ENCODE results near the gene B4GALT1. TPM values are rescaled to one million over a fixed set of nuclear protein-coding genes. Genes with fewer than 3 reads are reported as not detected.

B4GALT1 gene
- polyA plus RNA-seq, 1 donor (not counting 4 experiments of a cell fraction or from before 2014, with no cell fraction given) = 55.1 TPM

GRCh38 chr9:33138768-33139167, 28.4 kb downstream of the B4GALT1 start:
- Histone ChIP-seq H3K9me1 (ENCODE audit: control insufficient read depth, extremely low read depth, insufficient read depth, low read length) (peaks cover 11% of the 10 kb centered on the region), H4K20me1 (ENCODE audit: control insufficient read depth, extremely low read depth, insufficient read depth, low read length) (peaks cover 39% of the 10 kb centered on the region), H3K9ac (ENCODE audit: control insufficient read depth, extremely low read depth, insufficient read depth, low read length) (no peak overlapping the region), H3K79me2 (ENCODE audit: control insufficient read depth, insufficient read depth, low read length) (peaks cover 88% of the 10 kb centered on the region), H3K27ac (ENCODE audit: control insufficient read depth, insufficient read depth, low read length) (no peak overlapping the region), H3K9me3 (ENCODE audit: control insufficient read depth, low read depth, low read length) (no peaks in the 10 kb centered on the region), H3K4me3 (ENCODE audit: control insufficient read depth in 2 of 3, extremely low read depth in 1 of 3, insufficient read depth in 2 of 3, low read depth in 1 of 3, low read length in 3 of 3) (no peak overlapping the region), H3K4me1 (ENCODE audit: control insufficient read depth, extremely low read depth, insufficient read depth, low read length) (peaks cover 35% of the 10 kb centered on the region), H3K4me2 (ENCODE audit: control insufficient read depth, extremely low read depth, insufficient read depth, low read depth, low read length) (no peak overlapping the region), H2AFZ (ENCODE audit: control insufficient read depth, low read length) (no peak overlapping the region), H3K36me3 (ENCODE audit: control insufficient read depth in 2 of 2, extremely low read depth in 1 of 2, insufficient read depth in 2 of 2, low read length in 2 of 2) (peaks cover 14 to 17% of the 10 kb centered on the region in 2 experiments), H3K27me3 (ENCODE audit: control insufficient read depth, extremely low read depth, insufficient read depth, low read length) (no peaks in the 10 kb centered on the region)
- dilution Hi-C loops (cut with MboI; ENCODE audit: extremely low pct_ligation_motif_present, low sequenced_read_pairs) = no loop called here
- no peak for TF ChIP-seq CTCF (optimal IDR thresholded peaks at IDR 0.05 in 1 of 3, IDR thresholded peaks at IDR 0.05 in 1 of 3, conservative IDR thresholded peaks at IDR 0.05 in 1 of 3; ENCODE audit: extremely low read depth in 1 of 3, insufficient read depth in 2 of 3, low read length in 3 of 3)
- no peak for TF ChIP-seq EZH2 (IDR thresholded peaks at IDR 0.05; ENCODE audit: low read length)
- FAIRE-seq (no peak), DNase-seq (ENCODE audit: low read depth, low spot score) (no peak)

- no peak overlapping the region for H3K4me3 ChIP-seq (ENCODE audit: control insufficient read depth in 2 of 3, extremely low read depth in 1 of 3, insufficient read depth in 2 of 3, low read depth in 1 of 3, low read length in 3 of 3)
- DNase-seq (ENCODE audit: low read depth, low spot score) = no peak
- H2AFZ ChIP-seq (ENCODE audit: control insufficient read depth, low read length) = no peak overlapping the region
- peaks cover 11% of the 10 kb centered on the region for H3K9me1 ChIP-seq (ENCODE audit: control insufficient read depth, extremely low read depth, insufficient read depth, low read length)
- dilution Hi-C loops (cut with MboI; ENCODE audit: extremely low pct_ligation_motif_present, low sequenced_read_pairs) = no loop called here
- H3K79me2 ChIP-seq (ENCODE audit: control insufficient read depth, insufficient read depth, low read length) = peaks cover 80% of the 10 kb centered on the region
- no peak overlapping the region for H3K27ac ChIP-seq (ENCODE audit: control insufficient read depth, insufficient read depth, low read length)
- peaks cover 18 to 21% of the 10 kb centered on the region in 2 experiments for H3K36me3 ChIP-seq (ENCODE audit: control insufficient read depth in 2 of 2, extremely low read depth in 1 of 2, insufficient read depth in 2 of 2, low read length in 2 of 2)
- FAIRE-seq = no peak
- H3K9ac ChIP-seq (ENCODE audit: control insufficient read depth, extremely low read depth, insufficient read depth, low read length) = no peak overlapping the region
- no peaks in the 10 kb centered on the region for H3K9me3 ChIP-seq (ENCODE audit: control insufficient read depth, low read depth, low read length)
- H4K20me1 ChIP-seq (ENCODE audit: control insufficient read depth, extremely low read depth, insufficient read depth, low read length) = peaks cover 39% of the 10 kb centered on the region
- TF ChIP-seq CTCF (optimal IDR thresholded peaks at IDR 0.05 in 1 of 3, IDR thresholded peaks at IDR 0.05 in 1 of 3, conservative IDR thresholded peaks at IDR 0.05 in 1 of 3; ENCODE audit: extremely low read depth in 1 of 3, insufficient read depth in 2 of 3, low read length in 3 of 3) = no peak
- no peak for TF ChIP-seq EZH2 (IDR thresholded peaks at IDR 0.05; ENCODE audit: low read length)
- H3K4me2 ChIP-seq (ENCODE audit: control insufficient read depth, extremely low read depth, insufficient read depth, low read depth, low read length) = no peak overlapping the region
- peaks cover 39% of the 10 kb centered on the region for H3K4me1 ChIP-seq (ENCODE audit: control insufficient read depth, extremely low read depth, insufficient read depth, low read length)
- no peaks in the 10 kb centered on the region for H3K27me3 ChIP-seq (ENCODE audit: control insufficient read depth, extremely low read depth, insufficient read depth, low read length)
Observed at GRCh38 chr9:33137781-33138264, 29.3 kb downstream of the B4GALT1 start.

Data from keratinocyte (primary cell).